SK-N-SH (cell line): Measurements from ENCODE around the gene GHRL.

ENCODE experiments used
- CTCF ChIP-seq: fragments of 200-600 bp; sonication (generic); IDR thresholded peaks from 2 replicates; pipeline ENCODE4 v1.6.1; 2017; ENCODE audit warnings: antibody characterized with exemption, mild to moderate bottlenecking, moderate library complexity
- EP300 ChIP-seq, 2 experiments: IDR thresholded peaks; 2 replicates each; pipeline versions ENCODE4 v1.4.0 to v1.6.1; 2012; ENCODE audit warnings: borderline replicate concordance in 1 of 2, low read depth in 1 of 2, low read length in 1 of 2
- FOSL2 ChIP-seq: IDR thresholded peaks from 2 replicates; pipeline ENCODE4 v1.4.0; 2012; ENCODE audit warnings: low read depth, mild to moderate bottlenecking, moderate library complexity, borderline replicate concordance
- RAD21 ChIP-seq: IDR thresholded peaks from 2 replicates; pipeline ENCODE4 v1.6.1; 2012; ENCODE audit warnings: mild to moderate bottlenecking, low read length
- SIN3A ChIP-seq: IDR thresholded peaks from 2 replicates; pipeline ENCODE4 v1.6.1; 2012; ENCODE audit warnings: low read depth, mild to moderate bottlenecking, low read length, moderate library complexity, borderline replicate concordance

DNA sequence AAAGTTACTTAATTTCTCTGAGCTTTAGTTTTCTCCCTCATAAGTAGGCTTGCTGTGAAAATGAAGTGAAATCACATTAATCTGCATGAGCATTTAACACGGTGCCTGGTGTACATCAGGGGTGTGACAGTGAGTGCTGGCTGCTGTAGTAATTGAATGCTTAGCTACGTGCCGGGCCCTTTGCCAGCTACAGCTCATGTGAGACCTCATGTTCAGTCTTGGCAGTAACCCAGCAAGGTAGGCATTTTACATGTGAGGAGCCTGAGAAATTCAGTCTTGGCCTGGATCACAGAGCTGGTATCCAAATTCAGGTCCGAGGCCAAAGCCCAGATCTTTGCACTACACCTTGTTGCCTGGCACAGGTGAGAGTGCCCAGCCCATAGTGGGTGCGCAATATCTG, 9.1 kb downstream of the GHRL start:
- no peak for TF ChIP-seq CTCF
- no peak for TF ChIP-seq RAD21
- no peak for TF ChIP-seq EP300 (IDR thresholded peaks at IDR 0.05; ENCODE audit: borderline replicate concordance in 1 of 2, low read depth in 1 of 2, low read length in 1 of 2)
- TF ChIP-seq SIN3A = no peak
- TF ChIP-seq FOSL2 = no peak
